Astrocyte (in vitro differentiated cells and primary cell): ENCODE data around the gene ATP11A.

Source experiments
- CTCF ChIP-seq: IDR thresholded peaks from 2 replicates; pipeline ENCODE4 v1.5.1; 2011; ENCODE audit warnings: low read depth, mild to moderate bottlenecking, inconsistent platforms, low read length, moderate library complexity; ENCODE audit not compliant: insufficient read depth
- EZH2 ChIP-seq: IDR thresholded peaks from 2 replicates; pipeline ENCODE4 v1.6.1; 2012; ENCODE audit warnings: mild to moderate bottlenecking, low read length, inconsistent platforms; ENCODE audit not compliant: insufficient read depth

- no peak for TF ChIP-seq CTCF
- TF ChIP-seq EZH2: no peak
Measured at GRCh38 chr13:112877539-112877938, 187.7 kb downstream of the ATP11A start.
